Activated T-helper 17 cell treated with anti-CD3 and anti-CD28 coated beads, Interleukin-2, amount 50 U/mL, for 72 hours (primary cell): ENCODE measurements around the gene CCDC33. TPM values are rescaled to one million over a fixed set of nuclear protein-coding genes. Genes with fewer than 3 reads are reported as not detected.
A peak's percentile ranks its signal among the peaks of the same experiment; 100 is the strongest.

Experiments
- ATAC-seq: fragments of 150-1000 bp; cut with Tn5 transposase; replicated peaks from 2 replicates; pipeline ENCODE4 v1.10.0; 2021; ENCODE audit warnings: mild to moderate bottlenecking, moderate library complexity
- H3K27ac Mint-ChIP-seq: one replicate; pipeline ENCODE4 v1.8.0; 2022; ENCODE audit warnings: mixed read lengths
- H3K27me3 Mint-ChIP-seq: one replicate; pipeline ENCODE4 v1.8.0; 2022; ENCODE audit warnings: mixed read lengths
- H3K36me3 Mint-ChIP-seq: one replicate; pipeline ENCODE4 v1.8.0; 2022; ENCODE audit warnings: low read depth, mild to moderate bottlenecking, mixed read lengths
- H3K4me1 Mint-ChIP-seq: one replicate; pipeline ENCODE4 v1.8.0; 2022; ENCODE audit warnings: mixed read lengths
- H3K4me3 Mint-ChIP-seq: one replicate; pipeline ENCODE4 v1.8.0; 2022; ENCODE audit warnings: mild to moderate bottlenecking, mixed read lengths
- H3K9me3 Mint-ChIP-seq: one replicate; pipeline ENCODE4 v1.8.0; 2022; ENCODE audit warnings: mixed read lengths
- total RNA-seq, 2 donors: library from RNA; stranded (reverse); gene quantifications; one replicate each; pipeline ENCODE4 v1.2.3, GENCODE V29; 2022

CCDC33 gene
- not detected for total RNA-seq

- Mint-ChIP-seq H3K4me1 (no peaks in the 10 kb centered on the region), H3K27ac (no peak within 1 kb of the TSS), H3K36me3 (no peaks in the 10 kb centered on the region), H3K4me3 (no peak within 1 kb of the TSS), H3K9me3 (no peaks in the 10 kb centered on the region), H3K27me3 (peaks cover 9% of the 10 kb centered on the region)
- ATAC-seq, result no peak
Observed at GRCh38 chr15:74235962-74236361, at the start of gene CCDC33. Gene CCDC33 (plus strand): TSS chr15:74236326. CDS start chr15:74236720, 394 bp downstream.

DNA sequence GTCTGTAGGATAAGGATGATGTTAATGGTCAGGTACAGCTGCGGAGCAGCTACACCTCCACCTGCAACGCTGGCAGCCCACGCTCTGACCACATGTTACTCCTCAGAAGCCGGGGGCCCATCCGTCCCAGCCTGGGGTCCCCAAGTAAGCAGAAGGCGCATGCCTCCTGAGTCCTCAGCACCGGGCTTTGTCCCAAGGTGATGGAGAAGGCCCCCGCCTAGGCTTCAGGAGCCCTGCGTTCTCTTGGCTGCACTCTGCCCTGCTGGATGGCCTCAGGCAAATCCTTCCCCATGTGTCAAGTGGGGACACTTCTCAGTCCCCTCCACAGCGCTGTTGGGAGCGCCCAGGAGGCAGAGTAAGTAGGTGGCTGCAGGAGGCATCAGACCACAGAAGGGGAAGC is 47.9 kb upstream of the CCDC33 start:
- peaks cover 4% of the 10 kb centered on the region for H3K4me1 Mint-ChIP-seq
- no peak overlapping the region for H3K4me3 Mint-ChIP-seq
- no peaks in the 10 kb centered on the region for H3K36me3 Mint-ChIP-seq
- no peak overlapping the region for H3K27ac Mint-ChIP-seq
- no peak for ATAC-seq
- peaks cover 3% of the 10 kb centered on the region for H3K27me3 Mint-ChIP-seq
- H3K9me3 Mint-ChIP-seq, result no peaks in the 10 kb centered on the region

DNA sequence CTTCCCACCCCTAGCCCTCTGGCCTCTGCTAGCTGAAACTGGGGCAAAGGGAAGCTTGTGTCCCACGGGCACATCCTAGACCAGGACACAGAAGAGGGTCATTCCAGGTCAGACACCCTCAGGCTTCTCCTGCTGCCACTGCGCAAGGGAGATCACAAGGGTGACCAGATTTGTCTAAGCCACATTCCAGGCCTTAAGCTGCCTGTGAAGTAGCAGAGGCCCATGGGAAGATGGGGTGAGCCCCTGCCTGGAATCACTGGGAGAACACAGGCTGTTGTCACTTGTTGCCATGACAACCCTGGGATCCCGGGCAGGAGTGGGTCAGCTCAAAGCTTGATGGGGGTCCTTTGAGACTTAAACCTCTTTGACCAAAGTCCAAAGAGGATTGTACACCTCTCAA is 44.3 kb upstream of the CCDC33 start:
- Mint-ChIP-seq H3K4me1 (peaks cover 4% of the 10 kb centered on the region), H3K4me3 (no peak overlapping the region), H3K36me3 (no peaks in the 10 kb centered on the region), H3K27ac (no peak overlapping the region), H3K27me3 (peaks cover 3% of the 10 kb centered on the region), H3K9me3 (no peaks in the 10 kb centered on the region)
- ATAC-seq, result no peak

DNA sequence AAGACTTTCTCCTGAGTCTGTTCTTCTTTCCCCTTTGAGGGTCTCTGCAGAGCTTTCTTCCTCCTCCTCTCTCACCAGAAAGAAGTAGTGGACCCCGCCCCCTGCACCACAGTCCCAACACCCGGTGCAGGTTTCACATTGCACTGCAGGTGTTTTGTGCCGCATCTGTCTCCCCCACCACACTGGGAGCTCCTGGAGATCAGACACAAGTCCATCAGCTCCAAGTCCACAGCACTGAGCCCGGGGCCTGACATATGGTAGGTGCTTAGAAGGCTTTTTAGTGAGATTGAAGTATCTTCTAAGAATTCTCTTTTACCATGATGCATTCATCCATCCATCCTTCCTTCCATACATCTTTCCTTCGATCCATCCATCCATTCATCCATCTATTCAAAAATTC is 43.4 kb upstream of the CCDC33 start:
- Mint-ChIP-seq H3K27me3 (no peaks in the 10 kb centered on the region), H3K4me1 (no peaks in the 10 kb centered on the region), H3K9me3 (no peaks in the 10 kb centered on the region), H3K4me3 (no peak overlapping the region), H3K27ac (no peak overlapping the region), H3K36me3 (no peaks in the 10 kb centered on the region)
- ATAC-seq, result no peak

GRCh38 chr15:74193299-74193718 is 42.8 kb upstream of the CCDC33 start:
- H3K4me1 Mint-ChIP-seq, result no peaks in the 10 kb centered on the region
- H3K9me3 Mint-ChIP-seq, result no peaks in the 10 kb centered on the region
- H3K27me3 Mint-ChIP-seq, result no peaks in the 10 kb centered on the region
- no peak overlapping the region for H3K4me3 Mint-ChIP-seq
- H3K27ac Mint-ChIP-seq, result no peak overlapping the region
- ATAC-seq, result no peak
- no peaks in the 10 kb centered on the region for H3K36me3 Mint-ChIP-seq

GRCh38 chr15:74193905-74194304 is 42.2 kb upstream of the CCDC33 start:
- no peaks in the 10 kb centered on the region for H3K27me3 Mint-ChIP-seq
- H3K4me3 Mint-ChIP-seq, result no peak overlapping the region
- no peaks in the 10 kb centered on the region for H3K4me1 Mint-ChIP-seq
- H3K36me3 Mint-ChIP-seq, result no peaks in the 10 kb centered on the region
- H3K9me3 Mint-ChIP-seq, result no peaks in the 10 kb centered on the region
- no peak overlapping the region for H3K27ac Mint-ChIP-seq
- no peak for ATAC-seq

DNA sequence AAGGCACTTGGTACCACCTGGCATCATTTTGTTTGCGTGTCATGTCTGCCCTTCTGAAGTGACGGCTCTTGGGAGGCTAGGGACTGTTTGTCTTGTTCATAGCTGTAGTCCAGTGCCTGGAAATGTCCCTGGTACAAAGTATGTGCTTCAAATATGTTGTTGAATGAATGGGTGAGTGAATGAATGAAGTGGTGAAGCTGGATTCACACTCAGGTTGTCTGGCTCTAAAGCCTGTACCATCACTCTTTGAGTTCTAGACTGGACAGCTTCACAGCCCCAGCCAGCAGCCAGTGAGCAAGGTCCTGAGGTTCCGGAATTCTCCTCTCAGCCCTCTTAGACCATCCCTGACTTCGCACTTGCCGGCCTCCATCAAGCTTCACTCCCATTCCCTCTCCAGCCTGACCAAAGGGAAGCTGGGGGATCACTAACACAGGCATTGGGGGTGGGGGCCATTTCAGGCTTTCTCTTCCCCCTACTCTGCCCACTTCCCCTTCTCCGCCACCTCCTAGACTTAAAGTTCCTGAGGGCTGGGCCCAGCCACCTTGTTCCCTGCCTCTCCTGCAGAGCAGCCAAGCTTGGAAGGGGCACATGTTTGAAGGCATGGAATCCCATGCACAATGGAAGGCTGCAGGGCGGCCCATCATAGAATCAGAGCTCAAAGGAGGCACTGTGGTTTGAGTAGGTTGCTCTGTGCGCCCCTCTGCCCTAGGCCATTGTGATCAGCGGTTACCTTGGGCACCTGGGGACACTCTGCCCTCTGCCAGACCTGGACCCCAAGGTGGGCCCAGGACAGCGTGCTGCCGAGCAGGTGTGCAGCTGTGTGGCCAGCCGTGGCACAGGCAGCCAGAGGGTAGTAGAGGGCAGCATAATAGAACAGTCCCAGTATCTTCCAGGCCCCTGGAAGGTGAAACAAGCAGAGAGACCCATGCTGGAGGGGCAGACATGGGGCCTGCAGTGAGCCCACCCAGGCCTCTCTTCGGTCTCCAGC is 41.3 kb upstream of the CCDC33 start:
- ATAC-seq, result no peak
- Mint-ChIP-seq H3K4me1 (no peaks in the 10 kb centered on the region), H3K4me3 (no peak overlapping the region), H3K27ac (no peak overlapping the region), H3K9me3 (no peaks in the 10 kb centered on the region), H3K36me3 (no peaks in the 10 kb centered on the region), H3K27me3 (no peaks in the 10 kb centered on the region)

GRCh38 chr15:74196175-74196574 is 40.0 kb upstream of the CCDC33 start:
- Mint-ChIP-seq H3K27ac (no peak overlapping the region), H3K36me3 (no peaks in the 10 kb centered on the region), H3K4me3 (no peak overlapping the region), H3K9me3 (no peaks in the 10 kb centered on the region), H3K27me3 (no peaks in the 10 kb centered on the region), H3K4me1 (no peaks in the 10 kb centered on the region)
- no peak for ATAC-seq

DNA sequence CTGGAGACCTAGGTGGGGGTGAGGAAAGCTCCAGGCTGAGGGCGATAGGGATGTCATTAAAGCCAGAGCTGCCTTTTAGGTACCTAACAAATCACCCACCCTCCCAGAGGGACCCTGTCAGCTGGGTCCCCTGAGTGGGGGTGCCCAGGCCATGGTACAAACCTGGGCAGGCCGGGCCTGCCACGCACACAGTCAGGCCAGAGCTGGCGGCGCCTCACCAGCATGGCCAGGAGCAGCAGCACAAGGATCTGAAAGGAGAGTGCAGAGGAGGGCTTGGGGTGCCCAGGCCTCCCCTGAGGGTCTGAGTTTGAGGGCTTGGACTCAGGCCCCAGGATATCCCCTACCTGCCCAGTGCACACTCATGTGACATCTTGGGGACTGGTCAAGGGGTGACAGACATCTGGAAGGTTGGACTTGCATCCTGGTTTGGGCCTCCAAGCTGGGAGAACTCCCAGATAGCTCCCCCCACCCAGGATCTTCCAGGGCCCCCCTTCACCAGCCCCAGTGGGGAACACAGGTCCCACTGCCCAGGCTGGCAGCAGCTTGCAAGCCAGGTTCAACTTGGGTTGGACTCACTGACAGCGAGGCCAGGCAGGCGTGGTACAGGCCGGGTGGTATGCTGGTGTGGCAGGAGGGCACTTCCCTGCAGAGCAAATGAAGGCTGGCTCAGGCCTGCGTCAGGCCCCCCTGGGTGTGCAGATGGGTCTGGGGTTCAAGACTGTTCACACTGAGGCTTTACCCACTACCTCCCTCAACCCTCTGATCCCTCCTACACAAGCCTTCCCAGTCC is 38.8 kb upstream of the CCDC33 start:
- Mint-ChIP-seq H3K36me3 (no peaks in the 10 kb centered on the region), H3K4me1 (no peaks in the 10 kb centered on the region)

GRCh38 chr15:74199297-74199652 is 36.9 kb upstream of the CCDC33 start:
- no peak overlapping the region for H3K27ac Mint-ChIP-seq
- peaks cover 9% of the 10 kb centered on the region for H3K27me3 Mint-ChIP-seq
- H3K4me1 Mint-ChIP-seq, result no peaks in the 10 kb centered on the region
- no peaks in the 10 kb centered on the region for H3K9me3 Mint-ChIP-seq
- no peaks in the 10 kb centered on the region for H3K36me3 Mint-ChIP-seq
- no peak for ATAC-seq
- no peak overlapping the region for H3K4me3 Mint-ChIP-seq

More for the DNA sequence above, 38.8 kb upstream of the CCDC33 start:
- peaks cover 4% of the 10 kb centered on the region for H3K27me3 Mint-ChIP-seq
- no peak overlapping the region for H3K27ac Mint-ChIP-seq
- no peak for ATAC-seq
- no peaks in the 10 kb centered on the region for H3K9me3 Mint-ChIP-seq
- no peak overlapping the region for H3K4me3 Mint-ChIP-seq

DNA sequence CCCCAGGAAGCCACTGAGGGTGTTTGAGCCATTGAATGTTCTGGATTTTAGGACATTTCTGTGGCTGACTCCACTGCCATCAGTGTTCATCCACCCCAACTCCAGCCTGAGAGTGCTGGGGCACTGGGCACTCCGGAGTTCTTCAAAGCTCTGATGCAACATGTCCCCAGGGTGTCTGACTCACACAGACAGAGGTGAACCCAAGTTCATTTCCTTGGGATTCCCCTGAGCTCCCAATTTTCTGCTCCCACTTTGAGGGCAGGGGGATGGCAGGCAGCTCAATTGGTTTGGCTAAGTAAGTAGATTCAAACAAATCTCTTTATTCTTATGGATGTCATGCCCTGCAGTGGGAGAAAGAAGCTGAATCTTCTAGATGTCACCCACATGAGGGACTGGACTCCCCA is 35.7 kb upstream of the CCDC33 start:
- Mint-ChIP-seq H3K4me3 (no peak overlapping the region), H3K4me1 (no peaks in the 10 kb centered on the region), H3K9me3 (no peaks in the 10 kb centered on the region), H3K27me3 (peaks cover 14% of the 10 kb centered on the region), H3K27ac (no peak overlapping the region), H3K36me3 (no peaks in the 10 kb centered on the region)
- no peak for ATAC-seq

GRCh38 chr15:74200871-74201419 is 35.2 kb upstream of the CCDC33 start:
- ATAC-seq, result no peak
- no peak overlapping the region for H3K27ac Mint-ChIP-seq
- H3K36me3 Mint-ChIP-seq, result no peaks in the 10 kb centered on the region
- H3K9me3 Mint-ChIP-seq, result no peaks in the 10 kb centered on the region
- H3K4me3 Mint-ChIP-seq, result no peak overlapping the region
- peaks cover 14% of the 10 kb centered on the region for H3K27me3 Mint-ChIP-seq
- no peaks in the 10 kb centered on the region for H3K4me1 Mint-ChIP-seq

- peaks cover 14% of the 10 kb centered on the region for H3K27me3 Mint-ChIP-seq
- H3K27ac Mint-ChIP-seq, result peak overlapping the region; percentile 22
- H3K9me3 Mint-ChIP-seq, result no peaks in the 10 kb centered on the region
- no peak for ATAC-seq
- no peaks in the 10 kb centered on the region for H3K36me3 Mint-ChIP-seq
- H3K4me1 Mint-ChIP-seq, result no peaks in the 10 kb centered on the region
- no peak overlapping the region for H3K4me3 Mint-ChIP-seq
Observed at GRCh38 chr15:74201710-74202420, 34.3 kb upstream of the CCDC33 start.
